ENCODE data around the gene GUCA1A.
A peak's percentile ranks its signal among the peaks of the same experiment; 100 is the strongest.
"Not testable (repeated sequence)": the region's sequence is repeated elsewhere in the genome, so short reads cannot be mapped to it uniquely, and the experiment has no call there.

Gene GUCA1A

DNA sequence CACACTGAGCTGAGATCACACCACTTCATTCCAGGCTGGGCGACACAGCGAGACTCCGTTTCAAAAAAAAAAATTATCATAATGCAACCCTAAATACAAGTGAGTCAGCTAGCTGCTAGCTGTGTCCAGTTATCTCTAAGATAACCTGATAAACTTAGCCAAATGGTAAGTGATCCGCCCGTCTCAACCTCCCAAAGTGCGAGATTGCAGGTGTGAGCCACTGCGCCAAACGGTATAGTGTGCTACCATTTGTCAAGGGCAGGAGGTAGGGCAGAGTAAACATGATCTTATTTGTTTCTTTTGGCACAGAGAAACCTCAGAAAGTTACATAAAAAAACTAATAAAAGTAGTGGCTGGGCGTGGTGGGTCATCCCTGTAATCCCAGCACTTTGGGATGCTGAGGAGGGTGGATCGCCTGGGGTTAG is 26.0 kb upstream of the GUCA1A start:
- DNase-seq (ENCODE audit: low read depth in 3 of 3) = no peak

DNA sequence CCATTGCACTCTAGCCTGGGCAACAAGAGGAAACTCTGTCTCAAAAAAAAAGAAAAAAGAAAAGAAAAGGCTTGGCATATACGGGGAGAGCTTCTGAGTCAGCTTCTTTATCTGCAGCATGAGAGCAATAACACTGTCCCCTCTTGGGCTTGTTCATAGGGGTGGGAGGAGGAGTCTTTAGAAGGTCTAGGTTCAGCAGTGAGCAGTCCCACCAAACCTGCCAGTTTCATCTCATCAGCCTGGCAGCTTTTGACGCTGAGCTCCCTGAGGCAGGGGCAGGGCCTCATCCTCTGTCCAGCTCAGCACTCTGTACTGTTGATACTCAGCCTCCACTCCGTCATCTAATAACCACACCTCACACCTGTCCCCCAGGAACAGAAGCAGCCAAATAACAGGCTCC is 25.1 kb upstream of the GUCA1A start:
- no peak for DNase-seq (ENCODE audit: low read depth in 3 of 3)

DNA sequence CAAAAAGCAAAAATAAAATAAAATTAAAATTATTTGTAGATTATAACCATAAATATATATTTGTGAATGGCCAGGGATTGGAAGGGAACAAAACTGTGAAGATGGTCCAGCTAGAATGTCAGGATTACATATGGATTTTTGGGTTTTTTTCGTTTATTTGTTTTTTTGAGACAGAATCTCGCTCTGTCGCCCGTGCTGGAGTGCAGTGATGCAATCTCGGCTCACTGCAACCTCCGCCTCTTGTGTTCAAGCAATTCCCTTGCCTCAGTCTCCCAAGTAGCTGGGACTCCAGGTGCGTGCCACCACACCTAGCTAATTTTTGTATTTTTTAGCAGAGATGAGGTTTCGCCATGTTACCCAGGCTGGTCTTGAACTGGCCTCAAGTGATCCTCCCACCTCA is 22.9 kb upstream of the GUCA1A start:
- DNase-seq (ENCODE audit: low read depth in 3 of 3) = no peak

- no peak for DNase-seq (ENCODE audit: low read depth in 3 of 3)
These were observed 21.1 kb upstream of the GUCA1A start for GRCh38 chr6:42152024-42152423.

DNA sequence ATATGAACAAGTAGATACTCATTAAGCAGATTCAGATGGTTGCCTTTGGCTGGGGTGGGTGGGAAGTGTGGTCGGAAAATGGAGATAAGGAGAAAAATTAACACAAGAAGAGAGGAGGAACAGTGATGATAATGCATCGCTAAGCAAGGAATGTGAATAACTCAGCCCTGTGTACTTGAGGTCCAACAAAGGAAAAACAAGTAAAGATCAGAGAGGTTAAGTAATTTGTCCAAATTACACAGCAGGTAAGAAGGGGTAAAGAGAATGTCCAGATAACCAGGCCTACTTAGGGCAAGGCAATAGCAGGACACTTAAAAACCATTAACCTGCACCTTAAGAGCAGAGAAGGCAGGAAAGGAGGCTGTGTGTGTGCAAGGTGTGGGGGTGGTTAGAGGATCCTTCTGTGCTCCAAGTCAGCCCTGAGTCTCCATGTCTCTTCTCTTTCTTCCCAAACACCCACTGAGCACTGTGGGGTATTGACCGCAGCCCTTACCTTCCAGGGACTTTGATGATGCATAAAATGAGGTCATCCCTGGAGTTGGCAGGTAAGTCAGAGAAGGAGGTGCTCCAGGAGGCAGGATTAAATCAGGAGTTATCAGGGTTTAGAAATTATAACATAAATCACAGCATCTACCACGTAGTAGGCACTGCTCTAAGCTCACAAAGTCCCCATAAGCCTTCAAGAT is 20.5 kb upstream of the GUCA1A start:
- DNase-seq (ENCODE audit: low read depth in 3 of 3) = not testable (repeated sequence)

- no peak for DNase-seq (ENCODE audit: low read depth in 3 of 3)
These were observed 19.2 kb upstream of the GUCA1A start for GRCh38 chr6:42153921-42154320.

GRCh38 chr6:42154461-42155209 is 18.5 kb upstream of the GUCA1A start:
- no peak for DNase-seq (ENCODE audit: low read depth in 3 of 3)

DNA sequence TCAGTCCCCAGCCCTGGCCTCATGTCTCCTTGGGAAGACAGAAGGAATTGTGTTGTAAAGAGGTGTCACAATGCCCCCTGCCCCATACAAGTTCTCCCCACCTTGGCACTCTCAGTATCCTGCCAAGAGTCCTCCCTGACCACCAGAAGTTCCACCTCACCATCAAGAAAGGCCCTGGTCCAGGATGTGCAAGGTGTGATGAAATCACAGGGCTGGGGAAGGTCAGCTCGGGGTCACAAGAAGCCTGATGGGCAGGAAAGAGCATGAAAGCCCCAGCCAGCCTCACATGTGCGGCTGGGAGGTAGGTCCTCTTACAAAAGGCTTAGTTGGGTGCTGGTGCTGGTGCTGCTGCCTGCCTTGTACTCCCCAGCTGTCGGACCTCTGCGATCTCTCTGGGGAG is 17.9 kb upstream of the GUCA1A start:
- DNase-seq (ENCODE audit: low read depth in 3 of 3) = no peak

GRCh38 chr6:42156638-42157037 is 16.5 kb upstream of the GUCA1A start:
- DNase-seq (ENCODE audit: low read depth in 3 of 3) = no peak

GRCh38 chr6:42158011-42158410 is 15.2 kb upstream of the GUCA1A start:
- DNase-seq (ENCODE audit: low read depth in 3 of 3) = no peak

GRCh38 chr6:42158631-42159030 is 14.5 kb upstream of the GUCA1A start:
- no peak for DNase-seq (ENCODE audit: low read depth in 3 of 3)

DNA sequence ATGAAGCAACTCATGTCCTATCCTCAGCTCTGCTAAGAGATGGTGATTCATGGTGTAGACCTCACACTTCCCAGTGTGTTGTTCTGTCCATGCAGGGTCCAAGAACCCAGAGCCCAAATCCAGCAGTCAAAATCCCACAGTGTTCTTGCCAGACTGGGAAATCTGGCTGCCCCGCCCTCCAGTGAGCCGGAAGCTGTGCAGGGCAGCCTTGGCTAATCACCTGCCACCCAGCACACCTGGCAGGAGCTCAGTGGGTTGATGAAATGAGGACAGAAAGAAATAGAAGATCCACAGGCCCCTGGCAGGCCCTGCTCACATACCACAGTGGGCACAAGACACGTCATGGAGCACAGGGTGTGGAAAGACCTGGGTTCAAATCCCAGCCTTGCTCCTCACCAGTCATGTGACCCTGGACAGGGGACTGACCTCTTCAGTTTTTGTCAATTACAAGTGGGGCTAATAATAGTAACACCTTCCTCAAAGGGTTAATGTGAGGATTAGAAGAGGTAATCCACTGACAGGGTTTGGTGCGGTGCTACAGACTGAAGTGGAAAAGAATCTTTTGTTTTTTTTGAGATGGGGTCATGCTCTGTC is 13.6 kb upstream of the GUCA1A start:
- DNase-seq (ENCODE audit: low read depth in 3 of 3) = no peak

DNA sequence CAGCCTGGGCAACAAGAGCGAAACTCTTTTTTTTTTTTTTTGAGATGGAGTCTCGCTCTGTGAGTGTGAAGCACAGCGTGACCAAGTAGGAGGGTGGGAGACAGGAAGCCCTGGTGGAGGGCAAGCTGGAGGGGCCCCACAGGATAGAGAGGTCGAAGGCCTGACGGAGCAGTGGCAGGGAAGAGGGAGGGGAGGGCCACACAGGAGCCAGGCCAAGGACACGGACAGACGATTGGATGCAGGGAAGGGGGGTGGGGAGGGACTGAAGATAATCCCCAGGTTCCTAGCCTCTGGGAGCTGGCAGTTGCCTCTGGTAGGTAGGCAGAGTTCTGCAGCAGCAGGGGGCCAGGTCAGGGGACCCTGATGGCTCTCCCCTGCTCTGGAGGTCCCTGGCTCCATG is 10.8 kb upstream of the GUCA1A start:
- no peak for DNase-seq (ENCODE audit: low read depth in 3 of 3)

DNA sequence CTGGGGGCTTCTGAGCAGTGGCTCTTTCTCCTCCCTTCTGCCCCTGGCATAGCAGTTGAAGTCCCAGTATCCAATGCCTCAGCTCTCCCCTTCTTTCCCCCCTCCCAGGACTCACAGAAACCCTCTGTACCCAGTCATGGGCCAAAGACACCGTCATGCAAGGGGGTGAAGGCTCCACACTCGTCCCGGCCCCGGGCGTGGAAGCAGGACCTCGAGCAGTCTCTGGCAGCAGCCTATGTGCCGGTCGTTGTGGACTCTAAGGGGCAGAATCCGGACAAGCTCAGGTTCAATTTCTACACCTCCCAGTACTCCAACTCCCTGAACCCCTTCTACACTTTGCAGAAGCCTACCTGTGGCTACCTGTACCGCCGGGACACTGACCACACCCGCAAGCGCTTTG is 10.4 kb upstream of the GUCA1A start:
- no peak for DNase-seq (ENCODE audit: low read depth in 3 of 3)

DNA sequence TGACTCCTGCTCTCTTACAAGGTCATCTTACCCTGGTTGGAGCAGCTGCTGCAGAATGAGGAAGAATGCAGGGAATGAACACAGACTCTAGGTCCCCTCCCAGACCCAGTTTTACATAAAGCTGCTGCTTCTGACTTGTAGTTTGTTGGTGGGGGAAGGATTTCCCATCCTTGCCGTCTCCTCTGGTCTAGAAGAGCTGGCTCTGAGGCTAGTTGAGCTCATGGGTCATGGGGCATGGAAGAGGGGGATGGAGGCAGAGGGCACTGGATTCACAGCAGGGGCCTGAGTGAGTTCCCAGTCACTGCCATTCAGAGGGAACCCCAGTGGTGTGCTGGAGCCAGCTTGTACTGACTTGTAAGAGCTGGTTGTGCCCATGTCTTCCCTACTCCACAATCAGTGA is 9.2 kb upstream of the GUCA1A start:
- no peak for DNase-seq (ENCODE audit: low read depth in 3 of 3)

DNA sequence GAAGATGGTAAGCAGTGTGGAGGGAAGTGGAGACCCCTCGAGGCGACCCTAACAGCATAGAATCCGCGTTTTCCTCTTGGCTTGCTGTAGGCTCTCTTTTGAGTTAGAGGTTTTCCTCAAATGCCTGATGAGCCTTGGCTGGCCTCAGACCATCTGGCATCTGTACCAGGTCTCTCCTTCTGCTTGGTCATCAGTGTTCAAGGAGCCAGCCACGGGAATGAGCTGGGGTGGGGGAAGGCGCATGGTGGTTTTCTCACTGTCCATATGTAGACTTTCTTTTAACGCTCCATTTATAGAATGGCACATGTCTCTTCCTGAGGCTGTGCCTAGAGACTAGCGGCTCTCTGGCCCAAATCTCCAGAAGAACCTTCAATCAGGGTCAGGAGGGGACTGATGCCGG is 8.1 kb upstream of the GUCA1A start:
- no peak for DNase-seq (ENCODE audit: low read depth in 3 of 3)

DNA sequence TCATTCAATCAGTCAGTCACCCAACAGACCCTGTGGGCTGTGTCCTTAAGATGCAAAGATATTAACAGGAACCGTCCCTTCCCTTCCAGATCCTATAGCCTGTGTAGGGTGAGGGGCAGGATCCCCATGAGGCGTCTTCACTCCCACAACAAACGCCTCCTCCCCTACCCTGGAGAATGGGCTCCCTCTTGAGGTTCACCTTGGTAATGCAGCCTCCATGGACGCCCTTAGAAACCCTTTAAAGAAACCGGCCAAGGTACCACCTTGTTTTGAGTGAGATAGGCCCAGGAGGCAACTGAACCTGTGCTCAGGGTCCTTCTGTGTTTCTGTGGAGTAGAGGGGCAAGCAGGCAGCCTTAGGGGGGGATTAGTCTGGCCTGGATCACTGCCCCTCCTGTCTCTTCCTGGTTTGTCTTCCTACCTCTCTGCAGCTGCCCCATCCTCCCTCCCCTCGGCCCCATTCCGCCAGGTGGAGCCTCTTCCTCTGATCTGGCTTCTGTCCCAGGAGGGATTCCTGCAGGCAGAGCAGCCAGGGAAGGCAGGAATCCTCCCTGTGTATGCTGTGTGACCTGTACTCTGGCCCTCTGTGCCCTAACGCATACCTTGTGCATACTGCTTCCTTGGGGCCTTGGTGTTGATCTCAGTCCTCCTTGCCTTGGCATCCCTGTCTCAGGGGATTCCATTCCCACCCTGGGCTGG is 6.6 kb upstream of the GUCA1A start:
- peak; percentile 55 to 75 (median 66) for DNase-seq (ENCODE audit: low read depth in 3 of 3)

- DNase-seq (ENCODE audit: low read depth in 3 of 3) = no peak
These were observed 4.5 kb upstream of the GUCA1A start for GRCh38 chr6:42168650-42169049.

DNA sequence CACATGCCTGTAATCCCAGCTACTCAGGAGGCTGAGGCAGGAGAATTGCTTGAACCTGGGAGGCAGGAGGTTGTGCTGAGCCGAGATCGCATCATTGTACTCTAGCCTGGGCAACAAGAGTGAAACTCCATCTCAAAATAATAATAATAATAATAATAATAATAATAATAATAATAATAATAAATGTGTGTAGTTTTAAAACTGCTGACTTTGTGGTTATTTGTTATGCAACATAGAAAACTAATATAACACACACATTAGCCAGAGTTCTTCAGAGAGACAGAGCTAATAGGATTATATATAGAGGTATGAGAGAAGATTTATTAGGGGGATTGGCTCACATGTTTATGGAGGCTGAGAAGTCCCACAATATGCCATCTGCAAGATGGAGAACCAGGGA is 3.4 kb upstream of the GUCA1A start:
- DNase-seq (ENCODE audit: low read depth in 3 of 3) = not testable (repeated sequence)

GRCh38 chr6:42171813-42172581 is 1.2 kb upstream of the GUCA1A start:
- DNase-seq (ENCODE audit: low read depth in 3 of 3) = no peak

GRCh38 chr6:42175860-42176259 is 2.7 kb downstream of the GUCA1A start:
- DNase-seq (ENCODE audit: low read depth in 3 of 3) = no peak

- DNase-seq (ENCODE audit: low read depth in 3 of 3) = no peak
These were observed 3.8 kb downstream of the GUCA1A start for GRCh38 chr6:42176981-42177380.

Data from stimulated activated CD4-positive, alpha-beta T cell treated with anti-CD3 and anti-CD28 coated beads, TNF-alpha, amount 100 ng/mL, for 24 hours (primary cell).